ENCODE results near the gene COL5A1.

The COL5A1 gene

DNA sequence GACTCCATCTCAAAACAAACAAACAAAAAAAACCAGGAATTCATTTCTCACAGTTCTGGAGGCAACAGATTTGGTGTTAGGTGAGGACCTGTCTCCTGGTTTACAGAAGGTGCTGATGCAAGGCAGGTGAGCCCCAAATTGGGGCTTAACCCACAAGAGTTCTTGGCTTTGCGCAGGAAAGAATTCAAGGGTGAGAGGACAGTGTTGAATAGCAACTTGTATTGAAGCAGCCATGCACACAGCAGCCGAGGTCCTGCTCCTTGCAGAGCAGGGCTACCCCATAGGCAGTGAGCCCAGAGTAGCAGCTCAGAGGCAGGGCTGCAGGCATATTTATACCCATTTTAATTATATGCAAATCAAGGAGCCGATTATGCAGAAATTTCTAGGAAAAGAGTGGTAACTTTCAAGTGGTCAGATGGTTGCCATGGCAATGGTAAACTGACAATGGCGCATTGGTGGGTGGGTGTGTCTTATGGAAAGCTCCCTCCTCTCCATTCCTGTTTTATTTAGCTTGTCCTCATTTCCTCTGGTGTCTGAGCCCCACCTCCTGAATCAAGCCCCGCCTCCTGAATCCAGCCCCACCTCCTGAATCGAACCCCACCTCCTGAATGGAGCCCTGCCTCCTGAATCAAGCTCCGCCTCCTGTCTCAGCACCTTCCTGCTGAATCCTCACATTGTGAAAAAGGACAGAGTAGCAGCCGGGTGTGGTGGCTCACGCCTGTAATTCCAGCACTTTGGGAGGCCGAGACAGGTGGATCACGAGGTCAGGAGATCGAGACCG is 34.5 kb upstream of the COL5A1 start:
- DNase-seq (ENCODE audit: low spot score): peak; percentile 77

DNA sequence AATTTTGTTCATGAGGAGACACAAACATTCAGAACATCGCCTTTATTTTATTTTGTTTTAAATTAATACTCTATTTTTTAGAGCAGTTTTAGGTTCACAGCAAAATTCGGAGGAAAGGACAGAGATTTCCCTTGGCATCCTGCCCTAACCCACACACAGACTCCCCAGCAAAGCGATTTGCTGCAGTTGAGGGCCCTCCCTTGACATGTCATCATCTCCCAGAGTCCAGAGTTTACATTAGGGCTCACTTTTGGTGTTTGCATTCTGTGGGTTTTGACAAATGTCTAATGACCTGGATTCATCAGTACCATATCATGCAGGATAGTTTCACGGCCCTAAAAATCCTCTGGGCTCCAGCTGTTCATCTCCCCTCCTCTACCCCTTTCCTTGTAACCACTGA is 33.6 kb upstream of the COL5A1 start:
- no peak for DNase-seq (ENCODE audit: low spot score)

DNA sequence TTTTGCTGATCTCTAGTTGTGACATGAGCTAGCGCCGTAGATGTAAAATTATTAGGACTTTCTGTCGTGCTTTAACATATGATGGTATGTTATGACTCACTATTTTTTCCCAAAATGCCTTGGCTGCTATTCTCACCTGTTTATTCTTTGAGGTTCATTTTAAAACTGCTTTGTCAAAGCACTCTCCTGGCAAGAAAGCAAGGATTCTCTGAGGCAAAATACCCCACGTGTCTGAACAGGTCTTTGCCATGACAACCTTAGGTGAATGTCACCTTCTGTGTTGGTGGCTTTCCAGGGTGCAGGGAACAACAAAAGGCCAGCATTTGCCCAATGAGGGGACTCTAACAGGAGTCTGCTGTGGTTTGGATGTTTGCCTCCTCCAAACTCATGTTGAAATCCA is 30.6 kb upstream of the COL5A1 start:
- no peak for DNase-seq (ENCODE audit: low spot score)

DNA sequence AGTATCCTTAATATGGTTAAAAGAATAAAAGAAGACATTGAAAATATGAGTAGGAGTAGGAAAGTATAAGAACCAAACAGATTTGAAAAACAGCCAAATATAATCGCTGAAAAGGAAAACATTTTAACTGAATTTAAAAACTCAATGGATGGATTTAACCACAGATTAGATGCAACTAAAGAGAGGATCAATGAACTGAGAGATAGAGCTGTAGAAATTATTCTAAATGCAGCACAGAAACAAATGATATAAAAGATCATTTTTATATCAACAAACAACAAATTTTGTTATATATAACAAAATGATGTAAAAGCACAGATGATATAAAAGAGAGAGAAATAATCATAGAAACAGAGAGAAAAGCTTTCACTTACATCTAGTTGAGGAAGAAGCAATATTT is 29.3 kb upstream of the COL5A1 start:
- DNase-seq (ENCODE audit: low spot score): no peak

DNA sequence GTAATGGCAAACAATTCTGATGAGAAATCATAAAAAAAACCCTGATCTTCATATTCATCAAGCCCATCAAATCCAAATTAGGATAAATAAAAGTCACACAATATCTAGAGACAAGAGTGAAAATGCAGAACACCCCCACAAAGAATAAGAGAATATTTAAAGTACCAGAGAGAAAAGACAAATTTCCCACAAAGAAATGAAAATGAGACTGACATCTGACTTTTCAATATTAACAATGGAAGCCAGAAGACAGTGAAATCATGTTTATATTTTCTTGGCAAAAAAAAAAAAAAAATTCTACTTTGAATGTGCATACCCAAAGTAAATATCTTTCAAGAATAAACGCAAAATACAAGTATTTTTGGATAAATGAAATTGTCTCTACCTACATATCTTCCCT is 28.9 kb upstream of the COL5A1 start:
- DNase-seq (ENCODE audit: low spot score): no peak

DNA sequence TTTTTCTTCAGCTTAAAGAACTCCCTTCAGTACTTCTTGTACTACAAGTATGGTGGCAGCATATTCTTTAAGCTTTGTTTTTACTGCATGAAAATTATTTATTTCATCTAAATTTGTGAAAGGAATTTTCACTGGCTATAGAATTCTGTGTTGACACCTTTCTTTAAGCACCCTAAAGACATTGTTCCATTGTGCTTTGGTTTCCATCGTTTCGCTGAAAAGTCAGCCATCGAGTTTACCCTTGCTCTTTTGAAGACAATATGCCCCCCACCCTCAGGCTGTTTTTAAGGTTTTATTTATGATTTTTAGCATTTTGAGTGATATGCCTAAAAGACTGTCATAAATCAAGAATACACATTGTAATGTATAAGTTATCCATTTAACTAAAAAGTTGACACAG is 27.3 kb upstream of the COL5A1 start:
- DNase-seq (ENCODE audit: low spot score): no peak

DNA sequence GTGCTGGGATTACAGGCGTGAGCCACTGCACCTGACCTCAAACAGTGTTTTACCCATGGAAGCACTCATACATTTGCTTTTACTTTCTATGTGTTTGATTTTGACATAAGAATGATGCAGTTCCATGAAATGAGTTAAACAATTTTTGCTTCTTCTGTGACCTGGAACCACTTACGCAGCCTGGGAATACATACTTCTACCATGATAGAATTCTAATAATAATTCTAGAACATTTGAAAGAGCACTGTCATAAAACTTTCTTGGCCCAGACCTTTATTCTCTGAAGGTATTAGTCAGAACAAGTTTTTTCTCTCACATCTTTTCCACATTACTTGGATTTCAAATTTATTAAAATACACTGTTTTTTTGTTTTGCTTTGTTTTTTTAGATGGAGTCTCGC is 25.3 kb upstream of the COL5A1 start:
- no peak for DNase-seq (ENCODE audit: low spot score)

DNA sequence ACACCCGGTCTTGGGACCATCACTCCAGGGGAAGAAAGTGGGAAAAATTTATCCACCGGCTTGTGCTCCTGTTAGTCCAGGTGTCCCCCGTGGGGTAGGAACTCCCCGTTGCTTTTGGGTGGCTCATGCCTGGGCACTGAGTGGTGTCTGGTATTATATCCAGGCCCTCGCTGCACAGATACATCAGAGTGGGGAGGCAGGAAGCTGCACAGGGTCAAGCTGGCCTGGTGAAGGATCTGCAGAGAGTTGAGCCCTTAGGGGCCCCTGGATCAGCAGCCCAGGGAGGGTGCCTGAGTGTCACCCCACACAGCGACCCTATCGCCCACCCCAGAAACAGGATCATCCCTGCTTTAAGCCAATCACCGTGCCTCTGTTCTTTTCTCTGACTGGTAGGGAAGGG is 24.4 kb upstream of the COL5A1 start:
- no peak for DNase-seq (ENCODE audit: low spot score)

DNA sequence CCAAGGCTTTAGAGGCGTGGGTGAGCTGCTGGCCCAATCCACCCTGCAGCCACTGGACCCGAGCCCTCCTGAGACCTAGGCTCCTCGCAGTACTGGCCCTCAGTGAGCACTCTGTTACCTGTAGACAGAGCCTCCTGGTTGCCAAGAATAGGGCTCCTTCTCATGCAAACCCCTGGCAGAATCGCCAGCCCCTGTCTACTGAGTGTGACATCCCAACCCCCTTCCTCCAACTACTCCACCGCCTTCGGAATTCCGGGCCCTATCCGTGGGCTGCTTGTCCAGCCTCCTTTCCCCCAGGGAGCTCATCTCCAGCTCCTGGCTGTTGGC is 23.8 kb upstream of the COL5A1 start:
- DNase-seq (ENCODE audit: low spot score): no peak

DNA sequence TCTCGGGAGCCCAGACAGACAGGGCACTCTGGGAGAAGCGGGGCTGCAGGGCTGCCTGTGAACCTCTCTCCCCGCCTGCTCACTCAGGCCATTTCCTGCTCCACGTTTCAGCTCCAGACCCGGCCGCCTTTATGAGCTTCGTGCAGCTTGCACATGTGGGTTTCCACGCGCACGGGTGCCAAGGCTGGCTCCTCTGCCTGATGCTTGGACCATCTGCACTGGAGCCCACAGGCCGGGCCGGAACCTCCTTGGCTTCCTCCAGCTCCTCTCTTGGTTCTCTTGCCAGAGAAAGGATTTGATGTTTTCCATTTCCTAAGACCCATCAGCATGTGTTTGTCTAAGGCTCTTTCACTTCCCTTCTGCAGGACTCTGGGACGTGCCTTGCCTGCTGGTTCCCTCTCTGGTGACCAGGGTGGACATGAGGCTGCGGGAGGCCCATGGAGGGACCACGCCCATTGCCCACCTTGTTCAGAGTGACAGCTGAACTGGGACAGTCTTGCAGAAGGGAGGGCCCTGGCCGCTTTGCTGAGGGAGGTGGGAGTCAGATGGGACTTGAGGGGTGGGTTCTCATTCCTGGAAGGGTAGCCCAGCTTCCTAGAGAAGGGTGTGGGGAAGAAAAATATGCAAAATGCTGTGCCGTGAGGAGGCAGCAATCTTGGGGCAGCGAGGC is 23.3 kb upstream of the COL5A1 start:
- DNase-seq (ENCODE audit: low spot score): no peak

DNA sequence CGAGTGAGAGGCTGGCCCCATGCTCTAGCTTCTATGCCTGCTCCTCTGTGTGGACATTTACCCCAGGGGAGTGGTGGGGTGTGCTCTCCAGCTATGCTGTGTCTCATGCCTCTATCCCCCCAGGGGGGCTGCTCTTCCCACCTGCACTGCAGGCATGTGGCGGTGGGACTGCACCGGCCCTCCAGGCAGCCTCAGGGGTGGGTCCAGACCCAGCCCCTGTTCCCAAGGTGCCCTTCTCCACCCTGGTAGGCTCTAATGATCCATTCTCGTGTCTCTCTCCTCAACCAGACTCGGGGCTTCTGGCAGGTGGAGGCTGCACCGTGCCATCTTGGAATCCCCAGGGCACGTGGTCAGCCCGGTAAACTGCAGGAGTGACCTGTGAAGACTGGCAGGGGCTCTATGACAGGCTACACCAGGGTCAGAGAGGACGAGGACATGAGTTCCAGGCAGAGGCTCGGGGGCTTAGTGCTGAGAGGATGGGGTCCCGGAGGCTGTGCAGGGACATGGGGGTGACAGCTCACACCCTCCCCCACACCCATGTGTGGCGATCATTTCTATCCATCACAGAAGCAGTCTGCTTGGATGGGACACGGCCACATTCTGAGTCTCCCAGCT is 22.7 kb upstream of the COL5A1 start:
- no peak for DNase-seq (ENCODE audit: low spot score)

DNA sequence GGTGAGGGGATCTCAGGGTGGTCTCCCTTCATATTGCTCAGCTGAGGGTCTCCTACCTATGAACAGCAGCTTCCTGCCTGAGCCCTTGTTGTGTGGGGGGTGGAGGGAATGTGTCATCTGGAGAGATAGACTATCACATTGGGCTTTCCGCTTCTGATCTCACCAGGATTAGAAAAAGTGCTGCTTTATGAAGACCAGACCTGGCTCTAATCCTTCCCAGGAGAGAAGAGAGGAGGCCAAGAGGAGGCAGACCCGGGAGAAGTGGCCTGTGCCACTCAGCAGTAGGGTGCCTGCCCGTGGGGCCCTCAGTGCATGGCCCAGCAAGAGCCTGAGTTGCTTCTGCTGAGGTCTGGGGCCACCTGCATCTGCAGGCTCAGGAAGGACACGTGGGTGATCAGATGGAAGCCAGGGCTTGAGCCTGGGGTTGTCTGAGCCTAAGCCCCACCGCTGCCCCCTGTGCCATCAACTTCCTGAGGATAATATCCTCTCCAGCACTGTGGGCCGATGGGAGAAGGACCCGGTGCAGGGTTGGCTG is 22.1 kb upstream of the COL5A1 start:
- no peak for DNase-seq (ENCODE audit: low spot score)

DNA sequence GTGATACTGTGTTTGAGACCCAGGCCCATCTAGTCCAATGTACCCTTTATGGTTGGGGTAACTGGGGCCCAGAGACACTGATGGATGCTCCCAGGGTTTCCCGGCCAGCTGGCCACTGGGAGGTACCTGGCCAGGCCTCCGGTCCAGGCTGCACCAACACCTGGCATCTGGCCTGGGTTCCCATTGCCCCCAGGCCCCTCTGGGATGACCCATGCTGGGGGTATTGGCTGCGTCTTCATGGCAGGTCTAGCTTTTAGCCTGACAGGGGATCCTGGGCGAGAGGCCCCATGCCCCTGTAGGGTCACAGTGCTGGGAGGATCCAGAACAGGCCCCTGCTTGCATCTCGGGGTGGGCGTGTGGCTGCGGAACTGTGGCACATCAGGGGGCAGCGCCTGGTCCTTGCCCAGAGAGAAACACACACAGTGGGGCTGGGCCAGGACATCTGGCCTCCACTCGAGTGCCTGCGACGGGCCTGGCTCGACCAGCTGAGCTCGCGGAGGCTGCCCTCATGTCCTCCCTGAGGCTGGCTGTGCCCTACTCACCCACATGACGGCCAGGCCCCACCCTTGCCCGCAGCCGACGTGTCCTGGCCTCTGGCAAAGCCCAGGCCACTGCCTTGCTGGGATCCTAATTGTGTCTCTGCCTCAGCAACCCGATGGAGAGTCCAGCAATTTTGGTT is 21.5 kb upstream of the COL5A1 start:
- DNase-seq (ENCODE audit: low spot score): no peak

DNA sequence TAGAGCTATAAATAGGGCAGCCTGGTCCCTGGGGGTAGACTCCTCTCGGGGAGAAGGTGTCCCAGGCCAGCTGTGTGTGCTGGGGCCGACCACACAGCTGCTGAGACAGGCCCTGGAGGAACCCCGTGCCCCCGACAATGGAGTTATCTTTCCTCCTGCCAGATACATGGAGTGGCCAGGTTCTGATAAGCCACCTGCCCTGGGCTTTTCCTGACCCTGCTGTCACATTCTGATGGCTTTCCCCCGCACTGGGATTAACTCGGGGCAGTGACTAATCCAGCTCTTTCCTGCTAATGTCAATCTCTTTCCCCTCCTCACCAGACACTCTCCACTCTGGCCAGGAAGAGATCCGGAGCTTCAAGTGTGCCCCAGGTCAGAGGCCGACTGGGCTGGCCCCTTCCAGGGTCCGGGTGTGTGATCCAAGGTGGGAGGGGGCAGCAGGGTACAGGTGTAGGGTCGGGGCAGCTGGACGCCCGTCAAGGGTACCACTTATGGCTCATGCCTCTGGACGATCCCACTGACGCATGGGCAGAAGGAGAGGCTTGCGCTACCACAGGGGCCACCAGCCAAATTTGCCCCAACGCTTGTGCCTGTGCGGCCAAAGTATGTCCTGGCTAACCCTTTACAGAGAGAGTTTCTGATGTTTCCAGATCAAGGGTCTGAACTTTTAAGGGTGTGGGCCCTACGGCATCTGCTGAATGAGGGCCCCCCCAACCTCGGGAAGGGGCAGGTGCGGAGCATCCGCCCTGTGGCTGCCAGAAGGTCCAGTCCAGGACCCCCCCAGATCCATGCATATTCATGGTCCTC is 20.6 kb upstream of the COL5A1 start:
- DNase-seq (ENCODE audit: low spot score): no peak

DNA sequence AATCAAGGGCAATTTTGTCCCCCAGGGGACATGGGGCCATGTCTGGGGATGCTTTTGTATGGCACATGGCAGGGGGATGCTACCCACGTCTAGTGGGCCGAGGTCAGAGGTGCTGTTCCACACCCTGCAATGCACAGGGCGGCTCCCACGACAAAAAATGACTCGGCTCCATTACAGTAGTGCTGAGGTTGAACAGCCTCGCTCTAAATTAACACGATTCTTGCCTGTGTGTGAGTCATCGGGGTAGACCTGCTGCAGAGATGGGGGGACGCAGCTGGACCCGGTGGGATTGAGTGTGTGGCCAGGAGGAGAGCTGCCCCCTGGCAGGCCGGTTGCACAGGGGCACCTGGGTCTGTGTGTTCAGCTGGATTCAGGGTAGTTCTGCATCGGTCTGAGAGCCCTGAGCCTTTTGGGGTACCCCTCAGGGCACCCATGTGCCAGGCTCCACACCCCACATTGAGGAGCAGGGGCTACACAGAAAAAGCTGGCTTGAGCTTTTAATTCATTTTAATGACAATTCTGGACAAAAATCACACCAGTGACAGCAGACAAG is 20.0 kb upstream of the COL5A1 start:
- no peak for DNase-seq (ENCODE audit: low spot score)

DNA sequence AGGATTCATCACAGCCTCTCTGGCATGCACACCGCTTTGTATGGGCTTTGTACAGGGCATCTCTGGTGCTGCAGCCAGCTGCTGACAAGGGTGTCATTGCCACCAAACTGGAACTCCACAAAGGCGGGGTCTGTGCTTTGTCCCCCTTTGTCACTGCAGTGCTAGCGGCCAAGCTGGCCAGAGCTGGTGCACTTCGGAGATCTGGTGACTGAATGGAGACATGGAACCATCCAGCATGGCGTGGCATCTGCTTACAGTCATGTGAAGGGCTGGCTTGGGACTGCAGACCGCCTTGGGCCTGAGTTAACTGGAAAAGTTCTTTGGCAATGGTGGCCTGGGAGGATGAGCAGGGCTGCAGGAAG is 18.7 kb upstream of the COL5A1 start:
- no peak for DNase-seq (ENCODE audit: low spot score)

DNA sequence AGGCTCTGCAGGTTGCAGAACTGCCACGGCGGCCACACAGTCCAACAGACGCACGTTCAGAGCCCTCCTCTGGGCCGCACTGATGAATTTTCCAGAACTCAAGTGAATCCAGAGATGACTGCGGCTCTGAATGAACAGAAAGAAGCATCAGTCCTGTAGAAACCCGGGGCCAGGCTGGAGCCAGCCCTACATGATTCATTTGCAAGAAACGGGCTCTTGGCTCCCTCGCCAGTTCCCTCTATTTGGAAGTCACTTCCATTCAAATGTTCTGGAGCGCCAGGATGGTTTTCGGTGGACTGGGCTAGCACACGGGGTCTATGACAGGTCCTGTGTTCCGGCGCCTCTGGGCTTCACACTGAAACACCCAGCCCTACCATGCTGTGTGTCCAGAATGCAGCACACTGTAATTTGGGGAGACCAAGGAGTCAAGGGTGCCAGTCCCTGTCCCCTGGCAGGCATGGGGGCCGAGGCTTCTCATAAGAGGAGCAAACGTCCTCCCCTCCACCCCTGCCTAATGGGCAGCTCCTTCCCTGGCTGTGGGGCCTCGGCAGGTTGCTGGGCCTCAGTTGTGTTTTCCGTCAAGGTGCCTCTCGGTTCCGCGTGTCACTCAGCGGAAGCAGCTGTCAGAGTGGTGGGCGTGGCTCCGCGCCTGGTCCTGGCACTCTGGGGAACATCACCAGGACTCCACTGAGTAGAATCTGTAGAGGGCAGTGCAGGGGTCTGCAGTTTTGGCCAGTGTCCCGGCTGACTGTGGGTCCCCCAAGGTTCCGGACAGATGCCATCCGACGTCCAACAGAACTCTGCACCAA is 18.1 kb upstream of the COL5A1 start:
- DNase-seq (ENCODE audit: low spot score): no peak

DNA sequence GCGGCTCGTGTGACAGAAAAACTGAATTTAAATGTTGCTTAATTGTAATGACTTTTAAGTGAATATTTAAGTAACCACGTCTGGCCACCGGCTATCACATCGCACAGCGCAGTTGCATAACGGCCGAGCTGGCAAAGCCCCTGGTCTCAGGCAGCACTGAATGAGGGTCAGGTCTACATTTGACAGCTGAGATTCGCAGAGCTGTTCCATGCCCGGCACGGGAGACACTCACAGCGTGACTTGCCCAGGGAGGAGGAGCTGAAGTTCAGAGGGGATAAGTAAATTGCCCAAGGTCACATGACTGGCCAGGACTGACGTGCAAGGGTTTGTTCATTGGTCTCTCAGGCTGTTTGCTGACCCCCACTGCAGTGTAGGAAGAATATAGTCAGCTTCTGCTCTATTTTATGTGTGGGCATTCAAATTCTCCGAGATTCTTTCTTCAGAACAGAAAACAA is 17.4 kb upstream of the COL5A1 start:
- DNase-seq (ENCODE audit: low spot score): no peak

DNA sequence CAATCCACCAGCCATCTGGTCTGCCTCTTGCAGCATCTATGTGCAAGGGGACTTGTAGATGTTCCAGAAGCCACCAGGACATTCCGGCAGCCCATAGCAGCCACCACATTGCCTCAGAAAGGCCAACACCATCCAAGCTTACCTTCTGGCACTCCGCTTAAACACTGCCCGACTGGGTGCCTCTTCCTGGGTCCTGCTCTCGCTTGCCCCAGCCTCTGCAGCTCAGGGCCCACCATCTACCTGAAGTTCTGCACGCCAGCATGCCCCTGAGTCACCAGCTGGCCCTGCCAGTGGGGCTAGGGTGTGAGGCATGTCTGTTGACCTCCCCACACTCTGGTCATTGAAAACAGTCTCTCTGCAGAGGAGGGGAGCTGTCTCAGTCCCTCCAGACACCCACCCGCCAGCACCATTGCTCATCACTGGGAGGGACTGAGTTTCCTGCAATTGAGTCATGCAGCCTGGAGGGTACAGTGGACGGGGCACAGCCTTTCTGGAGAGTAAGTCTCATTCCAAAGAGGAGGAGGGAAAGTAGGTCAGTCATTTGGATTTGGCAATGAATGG is 16.9 kb upstream of the COL5A1 start:
- DNase-seq (ENCODE audit: low spot score): no peak

DNA sequence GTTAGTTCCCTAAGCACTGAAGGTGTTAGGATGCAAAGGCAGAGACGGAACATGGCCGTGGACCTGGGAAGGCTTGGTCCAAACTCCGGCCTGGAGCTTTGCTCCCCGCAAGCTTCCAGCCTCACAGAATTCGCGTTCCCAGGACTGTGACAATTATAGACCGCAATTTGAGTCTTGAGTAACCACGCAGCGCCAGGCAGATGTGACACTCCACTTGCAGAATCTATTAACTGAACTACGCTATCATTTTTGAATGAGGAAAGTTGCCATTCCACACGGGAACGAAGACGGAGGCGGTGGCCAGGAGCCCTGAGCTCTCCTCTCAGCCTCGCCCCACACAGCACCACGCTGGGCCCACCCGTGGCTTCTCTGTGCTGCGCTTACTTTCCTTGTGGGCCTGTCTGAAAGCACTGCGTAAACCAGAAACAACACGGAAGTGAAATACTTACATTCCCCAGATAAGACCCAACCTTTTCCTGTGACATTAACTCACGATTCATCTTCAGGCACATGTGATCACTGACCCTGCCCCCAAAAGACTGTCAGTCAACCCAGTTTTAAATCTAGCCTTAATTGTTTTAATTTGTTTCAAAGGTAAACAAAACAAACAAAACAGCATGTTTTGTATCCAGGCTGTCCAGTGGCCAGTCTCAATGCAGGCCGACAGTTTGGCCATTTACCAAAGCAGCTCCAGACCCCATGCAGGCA is 16.1 kb upstream of the COL5A1 start:
- no peak for DNase-seq (ENCODE audit: low spot score)
